Mesothelial cell of epicardium (in vitro differentiated cells): ENCODE results near the gene PRKD2. TPM values are rescaled to one million over a fixed set of nuclear protein-coding genes. Genes with fewer than 3 reads are reported as not detected.

Experiments
- DNase-seq, 2 experiments: peaks; one replicate each; pipeline ENCODE4 v3.0.0; 2021; ENCODE audit warnings: low spot score in 2 of 2; ENCODE audit not compliant: unreplicated experiment in 2 of 2
- H3K27ac Mint-ChIP-seq: 2 replicates; pipeline ENCODE4 v1.8.0; 2021; ENCODE audit warnings: mixed read lengths
- H3K27me3 Mint-ChIP-seq: 2 replicates; pipeline ENCODE4 v1.8.0; 2021; ENCODE audit warnings: low read depth, mixed read lengths
- H3K36me3 Mint-ChIP-seq: 2 replicates; pipeline ENCODE4 v1.8.0; 2021; ENCODE audit warnings: mixed read lengths
- H3K4me1 Mint-ChIP-seq: 2 replicates; pipeline ENCODE4 v1.8.0; 2021; ENCODE audit warnings: mixed read lengths
- H3K4me3 Mint-ChIP-seq: 2 replicates; pipeline ENCODE4 v1.8.0; 2021; ENCODE audit warnings: mild to moderate bottlenecking, moderate library complexity, mixed read lengths
- H3K9me3 Mint-ChIP-seq: 2 replicates; pipeline ENCODE4 v1.8.0; 2021; ENCODE audit warnings: mixed read lengths
- total RNA-seq: library from RNA; stranded (reverse); gene quantifications from 3 replicates; pipeline ENCODE4 v1.2.1, GENCODE V29; 2021
- TF ChIP-seq, protein P1 (sequence below): fragments of 200-600 bp; sonication (generic); IDR thresholded peaks from one replicate; pipeline ENCODE4 v1.5.0; 2021; ENCODE audit warnings: antibody characterized with exemption; ENCODE audit not compliant: unreplicated experiment

PRKD2 gene
- total RNA-seq, 1 donor from 2014 or later: 74.7 TPM

DNA sequence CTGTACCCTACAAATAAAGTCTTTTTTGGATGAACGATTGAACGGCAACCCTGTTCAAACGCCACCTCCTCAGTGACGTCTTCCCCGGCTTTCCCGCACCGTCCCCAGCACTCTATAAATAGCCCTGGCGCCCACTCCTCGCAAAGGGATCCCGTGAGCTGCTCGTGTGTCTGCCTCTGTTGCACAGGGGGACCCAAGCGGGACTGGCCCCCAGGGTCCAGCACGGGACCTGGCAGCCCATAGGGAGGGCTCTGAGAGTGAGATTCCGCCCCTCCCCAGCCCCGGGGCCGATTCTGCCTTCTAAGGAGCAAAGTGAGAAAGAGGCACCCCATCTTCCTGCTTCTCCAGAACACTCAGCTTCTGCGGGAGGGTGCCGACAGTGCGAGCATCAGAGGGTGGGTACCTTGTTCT, 20.9 kb upstream of the PRKD2 start:
- peaks cover 16% of the 10 kb centered on the region for H3K36me3 Mint-ChIP-seq
- no peak for DNase-seq
- no peaks in the 10 kb centered on the region for H3K27me3 Mint-ChIP-seq
- no peaks in the 10 kb centered on the region for H3K4me1 Mint-ChIP-seq
- H3K27ac Mint-ChIP-seq: no peak overlapping the region
- TF ChIP-seq, protein P1, sequence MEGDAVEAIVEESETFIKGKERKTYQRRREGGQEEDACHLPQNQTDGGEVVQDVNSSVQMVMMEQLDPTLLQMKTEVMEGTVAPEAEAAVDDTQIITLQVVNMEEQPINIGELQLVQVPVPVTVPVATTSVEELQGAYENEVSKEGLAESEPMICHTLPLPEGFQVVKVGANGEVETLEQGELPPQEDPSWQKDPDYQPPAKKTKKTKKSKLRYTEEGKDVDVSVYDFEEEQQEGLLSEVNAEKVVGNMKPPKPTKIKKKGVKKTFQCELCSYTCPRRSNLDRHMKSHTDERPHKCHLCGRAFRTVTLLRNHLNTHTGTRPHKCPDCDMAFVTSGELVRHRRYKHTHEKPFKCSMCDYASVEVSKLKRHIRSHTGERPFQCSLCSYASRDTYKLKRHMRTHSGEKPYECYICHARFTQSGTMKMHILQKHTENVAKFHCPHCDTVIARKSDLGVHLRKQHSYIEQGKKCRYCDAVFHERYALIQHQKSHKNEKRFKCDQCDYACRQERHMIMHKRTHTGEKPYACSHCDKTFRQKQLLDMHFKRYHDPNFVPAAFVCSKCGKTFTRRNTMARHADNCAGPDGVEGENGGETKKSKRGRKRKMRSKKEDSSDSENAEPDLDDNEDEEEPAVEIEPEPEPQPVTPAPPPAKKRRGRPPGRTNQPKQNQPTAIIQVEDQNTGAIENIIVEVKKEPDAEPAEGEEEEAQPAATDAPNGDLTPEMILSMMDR: no peak
- no peak overlapping the region for H3K4me3 Mint-ChIP-seq
- no peaks in the 10 kb centered on the region for H3K9me3 Mint-ChIP-seq

DNA sequence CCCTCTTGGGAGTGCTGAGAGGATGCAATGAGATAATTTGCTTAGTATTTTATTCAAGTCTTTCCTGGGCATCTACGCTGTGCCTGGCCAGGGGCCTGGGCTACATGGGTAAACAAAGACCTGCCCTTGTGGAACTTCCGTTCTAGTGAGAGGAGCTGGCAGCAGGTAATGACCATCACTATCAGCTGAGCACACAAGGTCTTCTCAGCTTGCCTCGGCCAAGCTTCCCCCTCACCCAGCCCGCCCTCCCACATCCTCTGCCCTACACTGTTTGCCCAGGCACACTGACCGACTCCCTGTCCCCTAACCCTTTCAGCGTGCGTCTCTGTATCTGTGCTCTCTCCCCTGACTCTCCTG, 20.4 kb upstream of the PRKD2 start:
- Mint-ChIP-seq H3K27ac (no peak overlapping the region), H3K4me1 (no peaks in the 10 kb centered on the region), H3K4me3 (no peak overlapping the region), H3K27me3 (no peaks in the 10 kb centered on the region), H3K9me3 (no peaks in the 10 kb centered on the region), H3K36me3 (peaks cover 16% of the 10 kb centered on the region)
- TF ChIP-seq, protein P1: no peak
- DNase-seq: no peak

DNA sequence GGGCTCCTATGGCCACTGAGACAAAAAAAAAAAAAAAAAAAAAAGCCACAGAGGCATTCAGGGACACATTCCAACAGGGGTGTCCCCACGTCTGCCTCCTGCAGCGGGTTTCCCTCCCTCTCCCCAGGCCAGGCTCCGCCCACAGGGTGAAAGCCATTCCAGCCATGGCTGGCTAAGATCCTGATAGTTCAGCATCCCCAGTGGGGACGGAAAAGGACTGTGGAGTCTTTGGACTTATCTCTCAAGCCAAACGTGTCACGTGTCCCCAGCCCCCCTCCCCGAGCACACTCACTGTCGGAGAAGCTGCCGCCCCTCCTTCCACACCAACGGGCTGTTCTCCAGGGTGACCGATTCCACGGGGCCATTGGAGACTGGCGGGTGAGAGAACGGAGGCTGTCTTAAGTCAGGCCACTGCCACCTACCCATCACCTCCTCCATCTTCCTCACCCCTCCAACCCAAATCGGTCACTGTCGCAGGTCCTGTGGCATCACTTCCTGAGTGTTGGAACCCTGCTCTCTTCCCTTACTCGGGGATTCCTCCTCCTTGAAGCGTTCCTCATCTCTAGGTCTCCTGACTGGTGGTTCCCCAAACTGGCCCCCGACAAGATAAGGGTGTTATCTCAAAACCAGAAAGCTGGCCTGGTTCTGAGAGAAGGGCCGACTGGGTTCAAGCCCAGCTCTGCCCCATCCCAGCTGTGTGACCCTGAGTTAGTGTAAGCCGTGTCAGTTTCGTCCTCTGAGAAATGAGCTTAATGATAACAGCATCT, 19.8 kb upstream of the PRKD2 start:
- TF ChIP-seq, protein P1: no peak
- Mint-ChIP-seq H3K36me3 (peaks cover 16% of the 10 kb centered on the region), H3K4me1 (peaks cover 5% of the 10 kb centered on the region), H3K4me3 (no peak overlapping the region), H3K27ac (no peak overlapping the region), H3K27me3 (no peaks in the 10 kb centered on the region), H3K9me3 (no peaks in the 10 kb centered on the region)
- no peak for DNase-seq

DNA sequence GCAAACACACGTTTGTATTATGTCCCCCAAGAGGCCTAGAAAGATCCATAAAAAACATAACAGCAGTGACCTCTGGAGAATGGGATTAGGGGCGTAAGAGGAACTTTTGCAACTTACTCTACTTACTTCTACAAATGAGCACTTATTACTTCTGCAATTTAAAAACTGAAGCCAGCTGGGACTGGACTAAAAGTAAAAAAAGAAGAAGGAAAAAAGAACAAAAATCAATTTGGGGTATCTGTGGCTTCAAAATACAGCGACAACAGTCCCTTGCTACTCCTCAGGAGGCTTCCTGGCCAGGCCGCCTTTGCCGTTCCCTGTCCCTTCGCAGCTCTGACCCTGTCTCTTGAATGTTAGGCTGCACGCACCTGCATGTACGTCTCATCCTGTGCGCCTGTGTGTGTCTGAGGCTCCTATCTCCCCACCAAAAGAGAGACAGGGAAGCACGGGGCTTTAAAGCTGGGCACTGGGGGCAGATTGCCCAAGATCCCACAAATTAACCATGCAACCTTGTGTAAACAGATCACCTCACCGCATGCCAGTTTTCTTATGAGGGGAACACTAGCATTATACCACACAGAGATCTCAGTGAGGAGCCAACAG, 16.9 kb upstream of the PRKD2 start:
- Mint-ChIP-seq H3K27ac (peak overlapping the region; percentile 22), H3K4me3 (no peak overlapping the region), H3K4me1 (peaks cover 13% of the 10 kb centered on the region), H3K27me3 (no peaks in the 10 kb centered on the region), H3K36me3 (peaks cover 22% of the 10 kb centered on the region), H3K9me3 (no peaks in the 10 kb centered on the region)
- no peak for DNase-seq
- TF ChIP-seq, protein P1: no peak

DNA sequence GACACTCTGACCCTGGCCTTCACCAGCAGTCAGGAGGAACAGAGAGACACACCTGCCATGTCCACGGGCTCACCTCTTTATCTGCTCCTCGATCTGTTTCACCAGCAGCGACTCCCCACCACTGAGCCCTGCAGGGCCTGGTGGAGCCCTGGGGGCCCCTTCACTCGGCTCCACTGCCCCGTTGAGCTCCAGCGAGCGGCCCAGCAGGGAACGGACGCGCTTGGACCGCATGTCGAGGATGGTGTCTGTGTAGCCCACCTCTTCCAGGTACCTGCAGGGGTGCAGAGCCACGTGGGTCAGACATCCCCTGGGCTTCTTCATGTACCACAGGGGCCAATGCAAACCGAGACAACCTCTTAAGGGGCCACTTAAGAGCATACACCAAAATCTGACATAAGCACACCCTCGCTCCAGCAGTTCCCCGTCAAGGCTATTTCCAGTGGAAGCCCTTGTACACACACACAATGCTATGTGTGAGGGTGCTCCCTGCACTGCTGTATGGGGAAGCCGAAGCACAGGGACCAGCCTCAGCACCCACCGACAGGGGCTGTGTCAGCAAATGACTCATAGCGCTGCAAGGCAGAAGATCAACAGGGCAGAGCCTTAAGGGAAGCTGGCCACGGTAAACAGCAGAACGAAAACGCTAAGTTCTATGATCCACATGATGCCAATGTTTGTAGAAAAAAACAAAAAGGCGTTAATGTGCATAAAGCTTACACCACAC, 16.2 kb upstream of the PRKD2 start:
- no peak for DNase-seq
- TF ChIP-seq, protein P1: no peak
- H3K4me3 Mint-ChIP-seq: no peak overlapping the region
- H3K27me3 Mint-ChIP-seq: no peaks in the 10 kb centered on the region
- peaks cover 13% of the 10 kb centered on the region for H3K4me1 Mint-ChIP-seq
- H3K27ac Mint-ChIP-seq: no peak overlapping the region
- H3K9me3 Mint-ChIP-seq: no peaks in the 10 kb centered on the region
- peaks cover 22% of the 10 kb centered on the region for H3K36me3 Mint-ChIP-seq
